ENCODE measurements around the gene DGKE.

Gene DGKE

GRCh38 chr17:56817066-56817465 is 16.9 kb upstream of the DGKE start:
- DNase-seq = no peak

GRCh38 chr17:56819030-56819429 is 14.9 kb upstream of the DGKE start:
- no peak for DNase-seq

- DNase-seq = peak; percentile 80
Observed at GRCh38 chr17:56819431-56820145, 14.4 kb upstream of the DGKE start.

DNA sequence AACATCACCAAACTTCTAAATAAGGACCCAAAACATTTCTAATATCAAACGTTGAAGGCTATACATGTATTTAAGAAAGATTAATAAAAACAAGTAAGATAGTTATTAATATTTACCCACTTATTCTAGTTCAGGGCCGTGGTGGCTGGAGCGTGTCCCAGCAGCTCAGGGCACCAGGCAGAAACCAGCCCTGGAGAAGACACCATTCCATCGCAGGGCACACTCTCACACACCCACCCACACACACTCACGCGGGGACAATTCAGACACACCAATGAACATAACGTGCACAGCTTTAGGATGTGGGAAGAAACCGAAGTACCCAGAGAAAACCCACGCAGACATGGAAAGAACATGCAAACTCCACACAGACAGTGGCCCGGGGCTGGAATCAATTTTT is 13.7 kb upstream of the DGKE start:
- DNase-seq = no peak

DNA sequence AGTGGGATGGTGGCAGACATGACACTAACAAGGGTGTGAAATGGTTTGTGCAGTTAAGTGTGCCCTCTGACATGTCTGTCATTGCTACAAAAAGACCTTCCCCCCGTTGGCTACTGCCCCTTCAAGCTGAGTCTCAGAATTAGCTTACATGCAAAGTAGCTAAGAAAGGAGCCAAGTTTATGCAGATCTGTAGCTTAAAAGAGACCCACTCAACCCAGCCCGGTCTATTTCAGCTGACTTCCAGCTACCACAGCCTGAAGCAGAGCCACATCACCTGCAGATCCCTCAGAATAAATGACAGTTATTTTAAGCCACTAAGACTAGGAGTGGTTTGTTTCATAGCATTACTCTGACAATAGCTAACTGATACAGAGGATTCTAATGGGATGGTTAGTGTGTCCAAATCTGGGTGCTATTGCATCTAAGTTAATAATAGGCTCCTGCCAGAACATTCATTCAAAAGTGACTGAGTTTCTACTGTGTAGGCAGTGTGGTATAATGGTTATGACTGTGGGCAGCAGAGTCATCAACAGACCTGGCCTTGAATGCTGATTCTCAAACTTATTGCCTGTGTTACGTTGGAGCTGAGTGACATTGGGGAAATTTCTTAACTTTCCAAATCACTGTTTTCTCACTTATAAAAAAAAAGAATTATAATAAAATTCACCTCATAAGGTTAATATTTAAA is 12.0 kb upstream of the DGKE start:
- no peak for DNase-seq

GRCh38 chr17:56822725-56823124 is 11.2 kb upstream of the DGKE start:
- no peak for DNase-seq

- DNase-seq = no peak
Observed at GRCh38 chr17:56823848-56824247, 10.1 kb upstream of the DGKE start.

DNA sequence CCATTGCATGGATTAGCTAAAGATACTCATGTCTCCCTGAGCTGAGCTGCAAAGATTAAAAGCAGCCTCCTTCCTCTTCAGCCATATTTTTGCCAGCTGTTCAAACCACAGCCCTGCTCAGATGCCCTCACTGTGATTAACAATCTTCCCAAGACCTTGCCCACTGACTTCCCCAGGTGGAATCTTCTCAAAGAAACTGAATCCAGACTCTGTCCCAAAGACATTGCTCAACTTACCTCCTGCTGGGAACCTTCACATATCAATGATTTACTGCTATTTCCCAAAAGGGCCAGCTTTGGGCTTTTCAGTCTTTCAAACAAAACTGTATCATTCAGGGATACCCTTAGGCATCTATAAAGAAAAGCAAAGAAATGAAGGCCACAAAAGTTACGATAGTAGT is 9.4 kb upstream of the DGKE start:
- DNase-seq = peak; percentile 6

DNA sequence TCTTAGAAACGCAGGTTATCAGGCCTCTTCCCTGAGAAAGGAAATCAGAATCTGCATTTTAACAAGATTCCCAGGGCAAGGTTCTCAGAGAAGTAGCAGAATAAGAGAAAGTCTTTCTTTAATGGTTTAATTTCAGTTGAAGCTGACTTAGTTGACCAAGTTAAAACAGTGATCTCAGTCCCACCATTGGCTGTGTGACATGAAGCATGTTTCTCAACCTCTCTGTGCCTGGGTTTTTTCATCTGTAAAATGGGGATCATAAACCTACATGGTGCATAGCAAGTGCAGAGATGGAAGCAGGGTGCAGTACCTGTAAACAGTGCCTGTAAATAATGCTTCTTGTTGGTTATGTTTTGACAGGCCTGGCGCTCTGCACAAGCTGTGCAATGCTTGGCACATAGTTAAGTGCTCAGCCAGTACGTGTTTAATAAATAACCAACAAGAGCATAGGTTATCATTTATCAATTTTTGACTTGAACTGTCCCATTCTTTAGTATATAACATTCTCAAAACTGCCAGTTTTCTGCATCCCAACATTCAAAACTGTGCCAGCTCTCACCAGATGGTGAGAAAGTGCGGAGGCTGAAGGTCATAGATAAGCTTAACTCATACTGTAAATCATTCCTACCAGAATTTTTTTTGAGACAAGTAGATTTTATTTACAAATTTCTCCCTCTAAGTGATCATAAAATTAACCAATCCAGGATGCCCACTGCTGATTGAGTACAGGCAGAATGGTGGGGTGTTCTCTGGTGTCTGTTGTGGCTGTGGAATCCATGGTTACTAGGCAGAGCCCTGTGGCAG is 7.1 kb upstream of the DGKE start:
- no peak for DNase-seq

GRCh38 chr17:56830726-56831368 is 3.1 kb upstream of the DGKE start:
- DNase-seq = no peak

DNA sequence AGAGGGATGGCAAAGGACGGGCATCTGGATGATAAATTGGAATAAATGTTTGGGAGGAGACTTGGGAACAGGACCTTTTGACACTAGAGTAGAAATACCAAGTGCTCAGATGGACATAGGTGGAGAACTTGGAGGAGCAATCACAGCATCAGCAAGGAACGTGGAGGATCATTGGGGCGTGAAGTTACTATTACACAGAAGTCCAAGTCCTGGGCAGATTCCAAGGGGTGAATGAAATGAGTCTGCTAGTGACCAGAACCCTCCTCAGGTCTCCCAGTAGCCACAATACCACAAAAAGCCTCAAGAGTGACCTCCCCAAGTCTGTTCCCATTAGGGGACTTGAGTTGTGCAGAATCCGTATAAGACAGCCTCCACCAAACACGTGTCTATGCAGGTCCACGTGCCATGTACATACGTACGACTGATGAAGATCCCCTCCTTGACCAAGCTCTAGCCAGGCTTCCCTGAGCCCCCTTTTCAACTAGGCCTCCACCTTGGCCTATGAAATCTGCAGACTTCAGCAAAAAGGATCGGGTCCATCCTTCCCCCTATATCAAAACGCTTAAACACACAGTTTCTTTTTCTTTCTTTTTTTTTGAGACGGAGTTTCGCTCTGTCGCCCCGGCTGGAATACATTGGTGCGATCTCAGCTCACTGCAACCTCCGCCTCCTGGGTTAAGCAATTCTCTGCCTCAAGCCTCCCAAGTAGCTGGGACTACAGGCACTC is 2.4 kb upstream of the DGKE start:
- DNase-seq = no peak

DNA sequence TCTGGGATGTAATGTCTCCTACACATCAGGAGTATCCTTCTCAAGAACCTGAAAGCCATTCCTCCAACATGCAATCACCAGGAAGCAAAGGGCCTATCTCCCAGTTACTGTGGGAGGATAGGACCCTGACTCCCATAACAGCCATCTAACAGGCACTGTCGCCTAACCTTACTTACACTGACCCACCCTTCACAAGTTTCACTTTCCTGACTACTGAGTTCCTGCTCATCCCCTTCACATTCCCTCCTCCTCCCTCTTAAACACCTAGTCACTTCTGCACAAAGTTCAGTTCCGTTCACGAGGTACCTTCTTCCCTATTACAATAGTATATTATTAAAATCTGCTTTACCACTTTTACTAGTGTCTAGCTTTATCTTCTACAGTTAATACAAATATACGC is 1.5 kb upstream of the DGKE start:
- no peak for DNase-seq

DNA sequence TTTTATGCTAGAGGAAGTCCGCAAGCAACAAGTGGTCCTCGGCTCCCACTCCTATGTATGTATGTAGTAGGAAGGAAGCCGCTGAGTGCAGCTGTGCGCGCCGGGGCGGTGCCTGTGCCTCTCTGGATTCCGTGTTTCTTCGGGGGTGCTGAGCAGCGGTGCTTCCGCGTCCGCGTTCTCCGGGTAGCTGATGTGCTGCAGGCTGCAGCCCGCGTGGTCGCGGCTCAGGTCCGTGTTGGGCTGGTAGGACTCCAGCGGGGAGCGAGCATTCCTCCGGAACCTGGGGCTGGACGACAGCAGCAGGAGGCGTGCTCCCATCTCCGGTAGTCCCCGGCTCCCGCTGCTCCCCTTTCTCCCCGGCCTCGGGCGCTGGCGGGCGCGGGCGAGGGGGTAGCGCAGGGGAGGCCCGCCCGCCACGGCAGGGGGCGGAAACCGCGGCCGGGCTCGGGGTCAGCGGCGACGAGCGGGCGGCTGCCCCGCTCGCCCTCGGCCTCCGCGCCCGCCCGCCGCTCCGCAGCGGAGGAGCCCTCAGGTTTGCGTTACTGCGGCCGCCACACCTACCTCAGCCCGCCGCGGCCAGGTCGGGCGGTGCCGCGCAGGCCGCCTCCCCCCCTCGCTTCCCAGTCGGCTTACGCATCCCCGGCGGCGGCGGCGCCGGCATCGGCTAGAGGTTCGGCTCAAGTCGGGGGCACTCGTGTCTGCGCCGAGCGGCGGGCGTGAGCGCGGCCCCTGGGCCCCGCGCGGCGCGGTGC is 718 bp upstream of the DGKE start:
- DNase-seq = peak; percentile 44

DNA sequence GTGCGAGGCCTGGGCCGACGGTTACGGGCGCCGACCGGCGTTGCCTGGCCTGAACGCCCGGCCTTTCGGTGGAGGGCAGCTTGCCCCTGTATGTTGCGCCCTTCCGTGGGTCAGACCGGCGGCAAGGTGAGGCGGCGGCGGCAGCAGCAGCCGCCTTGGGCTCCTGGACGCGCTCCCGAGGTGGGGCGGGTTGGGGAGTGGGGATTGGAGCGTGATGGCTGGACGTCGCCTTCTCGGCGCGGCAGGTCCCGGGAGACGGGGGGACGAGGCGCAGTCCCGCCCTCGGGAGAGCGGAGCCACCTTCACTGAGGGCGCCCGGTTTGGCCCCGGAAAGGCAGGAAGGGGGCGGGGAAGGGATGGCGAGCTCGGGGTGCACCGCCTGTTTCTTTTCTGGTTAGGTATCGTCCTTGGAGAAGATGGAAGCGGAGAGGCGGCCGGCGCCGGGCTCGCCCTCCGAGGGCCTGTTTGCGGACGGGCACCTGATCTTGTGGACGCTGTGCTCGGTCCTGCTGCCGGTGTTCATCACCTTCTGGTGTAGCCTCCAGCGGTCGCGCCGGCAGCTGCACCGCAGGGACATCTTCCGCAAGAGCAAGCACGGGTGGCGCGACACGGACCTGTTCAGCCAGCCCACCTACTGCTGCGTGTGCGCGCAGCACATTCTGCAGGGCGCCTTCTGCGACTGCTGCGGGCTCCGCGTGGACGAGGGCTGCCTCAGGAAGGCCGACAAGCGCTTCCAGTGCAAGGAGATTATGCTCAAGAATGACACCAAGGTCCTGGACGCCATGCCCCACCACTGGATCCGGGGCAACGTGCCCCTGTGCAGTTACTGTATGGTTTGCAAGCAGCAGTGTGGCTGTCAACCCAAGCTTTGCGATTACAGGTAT is 671 bp downstream of the DGKE start:
- DNase-seq = no peak

GRCh38 chr17:56835264-56835585 is 1.3 kb downstream of the DGKE start:
- no peak for DNase-seq

- DNase-seq = no peak
Observed at GRCh38 chr17:56838687-56839086, 4.7 kb downstream of the DGKE start.

DNA sequence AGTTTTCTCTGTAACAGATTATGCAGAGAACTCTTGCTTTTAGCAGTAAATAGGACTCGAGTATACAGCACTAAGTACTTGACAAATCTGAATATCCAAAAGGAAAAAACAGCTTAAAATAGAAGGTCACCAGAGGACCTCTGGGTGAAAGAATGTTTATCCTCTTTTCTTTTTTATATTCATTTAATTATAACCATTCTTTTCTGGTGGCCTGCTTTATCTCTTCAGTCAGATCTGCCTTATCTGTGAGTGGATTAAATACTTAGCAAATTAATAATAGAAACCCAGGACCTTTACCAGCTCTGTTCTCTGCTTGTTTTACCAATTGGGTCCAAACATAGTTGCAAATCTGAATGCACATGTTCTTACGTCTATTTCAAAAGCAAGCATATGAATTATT is 8.6 kb downstream of the DGKE start:
- no peak for DNase-seq

DNA sequence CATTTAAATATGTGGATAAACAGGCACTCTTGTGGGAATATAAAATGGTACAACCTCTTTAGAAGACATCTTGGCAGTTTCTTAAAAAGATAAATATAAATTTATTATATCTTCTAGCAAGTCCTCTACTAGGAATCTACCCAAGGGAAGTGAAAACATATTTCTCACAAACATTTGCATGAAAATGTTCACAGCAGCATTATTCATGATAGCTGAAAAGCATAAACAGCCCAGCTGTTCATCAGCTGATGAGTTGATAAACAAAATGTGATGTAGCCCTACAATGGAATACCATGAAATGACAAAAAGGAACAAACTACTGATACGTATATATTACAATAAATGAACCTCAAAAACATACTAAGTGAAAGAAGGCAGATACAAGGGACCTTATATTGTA is 12.0 kb downstream of the DGKE start:
- no peak for DNase-seq

GRCh38 chr17:56847106-56847505 is 13.2 kb downstream of the DGKE start:
- DNase-seq = no peak

- no peak for DNase-seq
Observed at GRCh38 chr17:56849131-56849530, 15.2 kb downstream of the DGKE start.

DNA sequence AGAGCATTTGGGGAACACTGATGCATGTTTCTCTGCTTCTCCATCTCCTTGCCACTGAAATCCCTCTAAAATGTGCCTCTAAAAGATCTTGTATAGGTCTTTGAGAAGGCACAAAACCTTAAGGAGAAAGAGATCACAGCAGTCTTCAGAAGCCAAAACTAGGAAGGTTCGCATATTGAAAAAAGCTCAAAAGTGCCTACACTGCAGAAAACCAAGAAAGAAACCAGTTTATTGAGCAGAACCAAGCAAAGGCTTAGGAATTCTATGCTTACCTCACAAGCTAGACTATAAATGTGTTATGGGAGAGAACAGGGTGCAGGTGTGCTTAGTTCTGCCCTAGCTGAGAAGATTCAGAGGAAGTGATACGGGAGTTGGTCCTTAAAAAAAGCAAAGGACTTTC is 16.6 kb downstream of the DGKE start:
- no peak for DNase-seq
